K562 (cell line): ENCODE measurements around the gene KRT35. TPM values are rescaled to one million over a fixed set of nuclear protein-coding genes. Genes with fewer than 3 reads are reported as not detected.
A peak's percentile ranks its signal among the peaks of the same experiment; 100 is the strongest.

Experiments
- ATAC-seq: fragments of 200-7000 bp; cut with Tn5 transposase; 3 replicates; pipeline ENCODE4 v1.9.1; 2020; ENCODE audit warnings: moderate library complexity
- BruUV-seq: library from RNA; stranded (reverse); fragments of 400-500 nt; replicated peaks from 2 replicates; lab custom pipeline; 2021; lab: Mats Ljungman, UMichigan
- CTCF ChIA-PET: fragments of 300-600 bp; formaldehyde crosslinking; extraction: SDS; loops from one replicate; lab custom pipeline; 2021; ENCODE audit warnings: low intra/inter-chr PET ratio; lab: Yijun Ruan, JAX
- POLR2A ChIA-PET: fragments of 300-600, 350-650 bp; sonication (Branson Sonifier 250); formaldehyde crosslinking; extraction: SDS; loops from one replicate; lab custom pipeline; 2021; ENCODE audit warnings: antibody characterized with exemption, inconsistent platforms; lab: Yijun Ruan, JAX
- DNase-seq, 4 experiments: peaks; one replicate each; pipeline versions ENCODE4 v3.0.0 to v3.0.0-alpha.2; 2011 to 2018; ENCODE audit warnings: low spot score in 3 of 4, mixed read lengths in 3 of 4; ENCODE audit errors: extremely low read depth in 1 of 4
- FAIRE-seq: peaks from 2 replicates; lab custom pipeline; 2011; peaks lifted over from hg19 to GRCh38; lab: Jason Lieb, UNC
- H2AFZ ChIP-seq: 2 replicates; pipeline ENCODE4 v1.6.0; 2011; ENCODE audit warnings: low read depth, low read length, control low read depth, inconsistent platforms
- H3K27ac ChIP-seq: fragments of 200-600 bp; 3 replicates; pipeline ENCODE4 v1.8.0; 2011; ENCODE audit warnings: low read depth, mild to moderate bottlenecking, control low read depth, inconsistent platforms, low read length, moderate library complexity, mixed read lengths; ENCODE audit errors: extremely low read depth
- H3K27me3 ChIP-seq, 2 experiments: fragments of 300-600 bp in 1 of 2; 2 replicates in 1 of 2; 3 replicates in 1 of 2; pipeline versions ENCODE4 v1.6.0 to v1.8.0; 2011; ENCODE audit warnings: inconsistent platforms in 2 of 2, low read length in 2 of 2, mild to moderate bottlenecking in 1 of 2, mixed read lengths in 1 of 2, moderate library complexity in 1 of 2; ENCODE audit not compliant: control insufficient read depth in 2 of 2, insufficient read depth in 2 of 2
- H3K36me3 ChIP-seq: fragments of 300-600 bp; 3 replicates; pipeline ENCODE4 v1.8.0; 2011; ENCODE audit warnings: mild to moderate bottlenecking, low read length, inconsistent platforms; ENCODE audit not compliant: control insufficient read depth, insufficient read depth
- H3K4me1 ChIP-seq, 2 experiments: fragments of 200-600 bp in 1 of 2; replicated peaks in 1 of 2; 2 replicates in 1 of 2; 3 replicates in 1 of 2; pipeline versions ENCODE4 v1.5.1 to v1.8.0; 2011; ENCODE audit warnings: inconsistent platforms in 2 of 2, low read length in 2 of 2, mild to moderate bottlenecking in 1 of 2, mixed read lengths in 1 of 2, moderate library complexity in 1 of 2; ENCODE audit not compliant: control insufficient read depth in 2 of 2, insufficient read depth in 2 of 2
- H3K4me2 ChIP-seq: 2 replicates; pipeline ENCODE4 v1.6.1; 2011; ENCODE audit warnings: low read length, control low read depth, inconsistent platforms, mixed read lengths; ENCODE audit not compliant: insufficient read depth
- H3K4me3 ChIP-seq: fragments of 200-600 bp; sonication (generic), shearing (Covaris generic); 2 replicates; pipeline ENCODE4 v1.5.1; 2016; ENCODE audit warnings: control low read depth, inconsistent platforms
- H3K79me2 ChIP-seq: fragments of 200-600 bp; 3 replicates; pipeline ENCODE4 v1.8.0; 2011; ENCODE audit warnings: low read length, inconsistent platforms; ENCODE audit not compliant: control insufficient read depth, insufficient read depth
- H3K9ac ChIP-seq, 2 experiments: 2 replicates each; pipeline versions ENCODE4 v1.6.0 to v1.6.1; 2011; ENCODE audit warnings: low read depth in 2 of 2, low read length in 2 of 2, control low read depth in 1 of 2, inconsistent platforms in 1 of 2, mild to moderate bottlenecking in 1 of 2, mixed read lengths in 1 of 2; ENCODE audit not compliant: insufficient read depth in 1 of 2
- H3K9me1 ChIP-seq: one replicate; pipeline ENCODE4 v1.6.0; 2011; ENCODE audit warnings: inconsistent platforms, mild to moderate bottlenecking, low read length, moderate library complexity; ENCODE audit not compliant: control insufficient read depth, insufficient read depth
- H3K9me3 ChIP-seq: replicated peaks from 2 replicates; pipeline ENCODE4 v1.5.1; 2011; ENCODE audit warnings: low read depth, low read length, inconsistent platforms; ENCODE audit not compliant: control insufficient read depth, insufficient read depth
- H4K20me1 ChIP-seq: replicated peaks from 2 replicates; pipeline ENCODE4 v1.6.1; 2011; ENCODE audit warnings: low read length, inconsistent platforms, mixed read lengths; ENCODE audit not compliant: control insufficient read depth, insufficient read depth
- AFF4 ChIP-seq: sonication (generic); formaldehyde crosslinking; IDR thresholded peaks from 2 replicates; pipeline ENCODE4 v1.8.0; 2023; ENCODE audit warnings: mild to moderate bottlenecking, missing genetic modification reagents
- ATF6 ChIP-seq: sonication (generic); formaldehyde crosslinking; IDR thresholded peaks from 2 replicates; pipeline ENCODE4 v1.4.0; 2020; ENCODE audit warnings: mild to moderate bottlenecking, missing genetic modification reagents
- CHD4 ChIP-seq: fragments of 200-600 bp; sonication (generic); IDR thresholded peaks from 3 replicates; pipeline ENCODE4 v1.6.1; 2012; ENCODE audit warnings: low read depth, mild to moderate bottlenecking, mixed read lengths, low read length, inconsistent platforms; ENCODE audit not compliant: insufficient read depth, insufficient replicate concordance, poor library complexity, severe bottlenecking
- FIP1L1 ChIP-seq: fragments of 200-400 bp; formaldehyde crosslinking; IDR thresholded peaks from 2 replicates; pipeline ENCODE4 v1.6.1; 2018; ENCODE audit warnings: mild to moderate bottlenecking, low read depth, low read length; ENCODE audit not compliant: poor library complexity, severe bottlenecking
- KAT8 ChIP-seq: fragments of 450-650 bp; IDR thresholded peaks from 2 replicates; pipeline ENCODE4 v1.6.1; 2016; ENCODE audit warnings: low read depth, mild to moderate bottlenecking
- PKNOX1 ChIP-seq: fragments of 450-650 bp; IDR thresholded peaks from 2 replicates; pipeline ENCODE4 v1.6.1; 2016
- RBFOX2 ChIP-seq: fragments of 200-400 bp; formaldehyde crosslinking; IDR thresholded peaks from 2 replicates; pipeline ENCODE4 v1.6.1; 2017; ENCODE audit warnings: low read depth, mild to moderate bottlenecking, low read length, moderate library complexity
- RNF219 ChIP-seq: fragments of 250-450 bp; sonication (Bioruptor Pico); IDR thresholded peaks from 2 replicates; pipeline ENCODE4 v1.5.0; 2022; ENCODE audit warnings: mild to moderate bottlenecking
- STAT5A ChIP-seq: IDR thresholded peaks from 2 replicates; pipeline ENCODE4 v1.6.1; 2012; ENCODE audit warnings: low read length, inconsistent platforms, borderline replicate concordance
- U2AF1 ChIP-seq: fragments of 200-400 bp; formaldehyde crosslinking; optimal IDR thresholded peaks from 2 replicates; pipeline ENCODE3; 2017; ENCODE audit warnings: mild to moderate bottlenecking, low read depth, low read length, moderate library complexity
- ZNF12 ChIP-seq: sonication (generic); formaldehyde crosslinking; IDR thresholded peaks from 2 replicates; pipeline ENCODE4 v1.4.0; 2020; ENCODE audit warnings: mild to moderate bottlenecking, missing genetic modification reagents
- ZNF408 ChIP-seq: fragments of 250-450 bp; sonication (Bioruptor Pico); IDR thresholded peaks from 2 replicates; pipeline ENCODE4 v1.4.0; 2020; ENCODE audit warnings: low read depth, mild to moderate bottlenecking, moderate library complexity
- WGBS: fragments of 100-300 bp; shearing (Covaris generic); methylation state at CpG from one replicate; pipeline ENCODE4 v1.1.6; 2016; ENCODE audit warnings: low coverage, mixed read lengths; ENCODE audit not compliant: insufficient coverage; ENCODE audit errors: missing lambda C conversion rate; 5-methylcytosine and 5-hydroxymethylcytosine counted together
- in situ Hi-C: fragments of 300-500 bp; cut with MboI; formaldehyde crosslinking; loops from 4 replicates; pipeline ENCODE4 v1.15.0; 2018; ENCODE audit warnings: inconsistent platforms, mixed read lengths
- intact Hi-C: fragments of 100-400 bp; cut with micrococcal nuclease; formaldehyde crosslinking; loops from 2 replicates; pipeline ENCODE4 v1.14.2; 2022
- polyA plus RNA-seq, 8 experiments: library from polyadenylated mRNA; depleted of rRNA in 4 of 8; stranded (reverse) in 5 of 8; unstranded in 3 of 8; fragments of >200 nt; fragmentation: Nextera tagmentation in 2 of 8; fragmentation: Illumina TruSeq in 1 of 8; extraction: Ambion mirVana in 2 of 8; extraction: Trizol in 1 of 8; gene quantifications; 2 replicates each; pipeline versions ENCODE4 v1.2.1 to v1.2.3, GENCODE V29; 2011 to 2014; ENCODE audit warnings: inconsistent platforms in 1 of 8, missing spikeins in 1 of 8
- total RNA-seq, 7 experiments: library from RNA; depleted of rRNA in 6 of 7; stranded (reverse); fragments of >200 nt in 6 of 7; fragmentation: Illumina TruSeq in 2 of 7; extraction: Trizol in 2 of 7; gene quantifications; 2 replicates each; pipeline versions ENCODE4 v1.2.1 to v1.2.3, GENCODE V29; 2011 to 2021; ENCODE audit warnings: low replicate concordance in 1 of 7

Gene KRT35
- total and polyA plus RNA-seq, 9 of the 15 experiments (the other 6 are each of a cell fraction or from before 2014, with no cell fraction given), result not detected

GRCh38 chr17:41524261-41524660 lies 43.3 kb upstream of the KRT35 start:
- CTCF ChIA-PET, result no interaction called here
- DNase-seq (no peak), FAIRE-seq (no peak), ATAC-seq (no peak)
- peaks cover 33% of the 10 kb centered on the region; the same call in 1 of the 3 replicates for H3K36me3 ChIP-seq
- H3K27me3 ChIP-seq, result no peaks in the 10 kb centered on the region
- no peaks in the 10 kb centered on the region; the same call in 1 of the 2 replicates for H4K20me1 ChIP-seq
- POLR2A ChIA-PET, result interaction anchor here (0.6 to 1.2 kb wide), 2 partner anchors 18 to 698 kb away, joined by 3 to 4 read pairs; no protein-coding TSS in a partner anchor
- intact Hi-C loops (no loop called here), in situ Hi-C loops (no loop called here)
- peaks cover 41 to 88% of the 10 kb centered on the region in 2 experiments for H3K4me1 ChIP-seq
- H3K4me2 ChIP-seq, result no peak overlapping the region
- no peak overlapping the region for H3K4me3 ChIP-seq
- WGBS, result 94% methylated on average over 9 of the region's 11 CpGs
- no peak overlapping the region for H2AFZ ChIP-seq
- H3K9me3 ChIP-seq, result no peaks in the 10 kb centered on the region
- BruUV-seq, result no TSS peak
- no peaks in the 10 kb centered on the region for H3K9me1 ChIP-seq
- H3K27ac ChIP-seq, result no peak overlapping the region
- H3K9ac ChIP-seq, result no peak overlapping the region; a peak in 1 of 4 replicates
- H3K79me2 ChIP-seq, result peaks cover 32% of the 10 kb centered on the region
- TF ChIP-seq ZNF408 (CRISPR knock-in tag), result no peak
- TF ChIP-seq FIP1L1, result no peak
- 0 out of 2 replicates have a peak, but pooled peaks have one; percentile 5 for TF ChIP-seq RBFOX2
- TF ChIP-seq PKNOX1, result peak; percentile 13; the same call in 1 of the 2 replicates
- no peak for TF ChIP-seq ATF6 (CRISPR knock-in tag)
- TF ChIP-seq U2AF1, result no peak
- TF ChIP-seq ZNF12 (CRISPR knock-in tag), result no peak
- TF ChIP-seq KAT8, result no peak
- no peak for TF ChIP-seq AFF4 (CRISPR knock-in tag)
- no peak for TF ChIP-seq STAT5A
- no peak for TF ChIP-seq CHD4
- TF ChIP-seq RNF219 (CRISPR knock-in tag), result no peak
